Lower lobe of right lung (tissue), 2 donors: ENCODE results near the gene RNF135. TPM values are rescaled to one million over a fixed set of nuclear protein-coding genes. Genes with fewer than 3 reads are reported as not detected.

ENCODE experiments used
- ATAC-seq, 2 donors: fragments of 200-7000 bp; cut with Tn5 transposase; one replicate each; pipeline ENCODE4 v1.9.1; 2020 to 2022; ENCODE audit warnings: mild to moderate bottlenecking in 2 of 2, moderate library complexity in 2 of 2
- DNase-seq: peaks from one replicate; pipeline ENCODE4 v3.0.0-alpha.2; 2020
- H3K27ac ChIP-seq: fragments of 200-600 bp; one replicate; pipeline ENCODE4 v1.8.0; 2022
- H3K27me3 ChIP-seq: fragments of 200-600 bp; one replicate; pipeline ENCODE4 v1.8.0; 2022; ENCODE audit warnings: low read depth
- H3K36me3 ChIP-seq: fragments of 200-600 bp; one replicate; pipeline ENCODE4 v1.8.0; 2022; ENCODE audit warnings: mild to moderate bottlenecking
- H3K4me1 ChIP-seq: fragments of 200-600 bp; one replicate; pipeline ENCODE4 v1.8.0; 2022
- H3K4me3 ChIP-seq: fragments of 200-600 bp; one replicate; pipeline ENCODE4 v1.8.0; 2022; ENCODE audit warnings: mild to moderate bottlenecking
- H3K9me3 ChIP-seq: fragments of 200-600 bp; one replicate; pipeline ENCODE4 v1.8.0; 2022
- intact Hi-C: fragments of 100-400 bp; cut with DNase I; formaldehyde crosslinking; loops from one replicate; pipeline ENCODE4 v1.11.0; 2022
- total RNA-seq: library from RNA; stranded (reverse); fragmentation: NEBNext Ultra II Directional; extraction: Animal tissue kit (Norgen Biotek cat#: 25700); gene quantifications from one replicate; pipeline ENCODE4 v1.2.1, GENCODE V29; 2021
- TF ChIP-seq, protein P1 (sequence below): fragments of 200-600 bp; IDR thresholded peaks from one replicate; pipeline ENCODE4 v1.8.0; 2022; ENCODE audit warnings: antibody characterized with exemption, mild to moderate bottlenecking
- donor health status: DM: no; HTN: yes; CAD: no; lungs with severe emphysema.

The RNF135 gene
- total RNA-seq, 1 donor from 2014 or later = 29.2 TPM

DNA sequence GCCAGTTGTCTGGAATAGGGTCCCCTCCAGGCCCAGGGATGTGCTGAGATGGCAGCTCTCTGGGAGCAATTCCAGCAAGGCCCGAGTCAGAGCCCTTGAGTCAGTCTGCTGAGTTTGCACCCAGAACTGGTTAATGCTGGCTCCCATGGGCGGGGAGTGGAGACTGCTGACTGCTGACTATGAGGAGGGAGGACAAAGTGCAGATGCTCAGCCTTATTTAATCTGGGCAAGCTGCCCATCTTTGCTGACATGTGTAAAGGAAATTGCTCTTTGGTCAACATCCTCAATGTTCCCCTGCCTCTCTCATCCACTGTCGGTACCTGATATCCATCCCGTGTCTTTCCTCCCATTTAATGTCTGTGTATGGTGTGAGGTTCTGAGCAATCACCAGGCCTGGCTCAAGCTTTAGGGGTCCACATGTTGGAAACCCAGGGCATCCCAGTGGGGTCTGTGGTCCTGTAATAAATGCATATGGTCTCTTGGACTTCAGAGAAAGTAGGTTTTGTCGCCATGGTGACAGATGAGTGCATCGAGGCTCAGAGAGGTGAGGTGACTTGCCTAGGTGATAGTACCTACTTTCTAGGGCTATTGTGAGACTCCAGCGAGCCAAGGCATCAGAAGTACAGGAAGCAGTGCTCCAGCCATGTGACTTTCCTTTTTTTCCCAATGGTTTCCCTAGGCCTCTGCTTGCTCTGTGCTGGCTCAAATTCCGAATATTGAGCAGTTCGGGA lies 20.0 kb upstream of the RNF135 start:
- peak overlapping the region; percentile 56 for H3K27ac ChIP-seq
- no peaks in the 10 kb centered on the region for H3K9me3 ChIP-seq
- H3K27me3 ChIP-seq = no peaks in the 10 kb centered on the region
- DNase-seq = peak; percentile 77
- intact Hi-C loops = no loop called here
- peak; percentile 41 to 80 for ATAC-seq
- no peaks in the 10 kb centered on the region for H3K36me3 ChIP-seq
- TF ChIP-seq, protein P1, sequence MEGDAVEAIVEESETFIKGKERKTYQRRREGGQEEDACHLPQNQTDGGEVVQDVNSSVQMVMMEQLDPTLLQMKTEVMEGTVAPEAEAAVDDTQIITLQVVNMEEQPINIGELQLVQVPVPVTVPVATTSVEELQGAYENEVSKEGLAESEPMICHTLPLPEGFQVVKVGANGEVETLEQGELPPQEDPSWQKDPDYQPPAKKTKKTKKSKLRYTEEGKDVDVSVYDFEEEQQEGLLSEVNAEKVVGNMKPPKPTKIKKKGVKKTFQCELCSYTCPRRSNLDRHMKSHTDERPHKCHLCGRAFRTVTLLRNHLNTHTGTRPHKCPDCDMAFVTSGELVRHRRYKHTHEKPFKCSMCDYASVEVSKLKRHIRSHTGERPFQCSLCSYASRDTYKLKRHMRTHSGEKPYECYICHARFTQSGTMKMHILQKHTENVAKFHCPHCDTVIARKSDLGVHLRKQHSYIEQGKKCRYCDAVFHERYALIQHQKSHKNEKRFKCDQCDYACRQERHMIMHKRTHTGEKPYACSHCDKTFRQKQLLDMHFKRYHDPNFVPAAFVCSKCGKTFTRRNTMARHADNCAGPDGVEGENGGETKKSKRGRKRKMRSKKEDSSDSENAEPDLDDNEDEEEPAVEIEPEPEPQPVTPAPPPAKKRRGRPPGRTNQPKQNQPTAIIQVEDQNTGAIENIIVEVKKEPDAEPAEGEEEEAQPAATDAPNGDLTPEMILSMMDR = no peak
- H3K4me1 ChIP-seq = peaks cover 41% of the 10 kb centered on the region
- no peak overlapping the region for H3K4me3 ChIP-seq

DNA sequence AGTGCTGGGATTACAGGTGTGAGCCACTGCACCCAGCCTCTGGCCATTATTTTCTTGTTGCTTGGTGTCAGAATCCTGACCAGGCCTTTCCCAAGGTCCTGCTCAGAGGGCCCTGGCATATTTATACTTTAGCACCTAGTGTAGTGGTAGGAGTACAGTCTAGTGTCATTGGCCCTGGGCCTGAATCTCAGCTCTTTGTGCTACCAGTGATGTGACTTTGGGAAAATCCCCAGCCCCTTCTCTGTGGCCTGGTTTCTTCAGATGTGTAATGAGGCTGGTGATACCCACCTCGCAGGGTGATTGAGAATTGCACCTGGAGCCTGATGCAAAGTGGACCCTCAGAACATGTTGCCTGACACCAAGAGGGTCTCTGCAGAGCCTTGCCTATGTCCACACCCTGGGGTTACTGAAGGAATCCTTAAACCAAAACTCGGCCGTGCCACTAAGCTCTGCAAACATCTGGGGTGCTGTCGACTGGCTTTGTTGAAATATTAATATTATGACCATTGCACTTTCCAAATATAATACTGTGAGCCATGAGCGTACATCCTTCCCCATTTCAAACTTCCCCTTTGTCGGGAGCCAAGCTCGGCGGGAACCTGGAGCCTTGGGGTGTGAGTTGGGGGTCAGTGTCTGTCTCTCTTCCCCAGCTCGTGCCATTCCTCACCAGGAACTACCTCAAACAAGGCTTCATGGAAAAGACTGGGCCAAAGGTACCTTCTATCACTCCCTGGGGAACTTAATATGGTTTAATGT lies 18.0 kb upstream of the RNF135 start:
- Histone ChIP-seq H3K27me3 (no peaks in the 10 kb centered on the region), H3K4me3 (no peak overlapping the region), H3K4me1 (peaks cover 61% of the 10 kb centered on the region), H3K27ac (peak overlapping the region; percentile 76), H3K9me3 (no peaks in the 10 kb centered on the region), H3K36me3 (no peaks in the 10 kb centered on the region)
- TF ChIP-seq, protein P1 = no peak
- ATAC-seq (peak; percentile 55 to 60), DNase-seq (peak; percentile 62)
- intact Hi-C loops = no loop called here

DNA sequence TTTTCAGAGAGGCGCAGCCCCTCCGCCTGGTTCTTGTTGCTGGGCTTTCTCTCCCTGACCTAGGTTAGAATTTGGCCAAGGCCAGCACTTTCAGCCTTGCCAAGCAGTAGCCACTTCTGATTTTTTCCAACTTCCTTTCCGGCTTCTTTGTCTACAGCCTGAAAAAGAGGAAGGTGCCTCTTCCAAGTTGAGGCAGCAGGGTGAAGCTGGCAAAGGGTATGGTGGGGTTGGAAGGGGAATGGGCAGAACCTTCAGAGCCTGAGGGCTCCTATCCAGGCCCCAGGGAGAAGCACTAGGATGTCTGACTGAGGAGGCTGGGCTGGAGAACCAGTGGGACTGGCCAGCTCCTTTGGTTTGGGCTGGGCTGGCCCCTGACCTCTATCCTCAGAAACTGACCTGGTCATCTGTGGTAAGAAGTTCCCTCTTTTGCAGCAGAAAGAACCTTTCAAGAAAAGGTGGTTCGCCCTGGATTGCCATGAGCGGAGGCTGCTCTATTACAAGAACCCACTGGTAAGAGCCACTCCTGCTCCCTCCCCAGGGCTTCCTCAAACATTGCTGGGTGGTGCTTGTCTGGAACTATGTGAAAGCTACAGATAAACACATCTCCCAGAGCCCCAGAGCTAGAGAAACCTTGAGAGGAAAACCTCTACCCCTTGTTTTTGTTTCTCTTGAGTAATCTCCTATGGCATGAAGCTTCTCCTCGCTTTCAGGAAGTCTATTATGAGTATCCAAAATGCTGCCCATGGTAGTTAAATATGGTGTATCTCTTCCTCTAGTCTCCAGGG lies 16.6 kb upstream of the RNF135 start:
- Histone ChIP-seq H3K9me3 (no peaks in the 10 kb centered on the region), H3K4me1 (peaks cover 64% of the 10 kb centered on the region)
- ATAC-seq = peak; percentile 64 to 65

DNA sequence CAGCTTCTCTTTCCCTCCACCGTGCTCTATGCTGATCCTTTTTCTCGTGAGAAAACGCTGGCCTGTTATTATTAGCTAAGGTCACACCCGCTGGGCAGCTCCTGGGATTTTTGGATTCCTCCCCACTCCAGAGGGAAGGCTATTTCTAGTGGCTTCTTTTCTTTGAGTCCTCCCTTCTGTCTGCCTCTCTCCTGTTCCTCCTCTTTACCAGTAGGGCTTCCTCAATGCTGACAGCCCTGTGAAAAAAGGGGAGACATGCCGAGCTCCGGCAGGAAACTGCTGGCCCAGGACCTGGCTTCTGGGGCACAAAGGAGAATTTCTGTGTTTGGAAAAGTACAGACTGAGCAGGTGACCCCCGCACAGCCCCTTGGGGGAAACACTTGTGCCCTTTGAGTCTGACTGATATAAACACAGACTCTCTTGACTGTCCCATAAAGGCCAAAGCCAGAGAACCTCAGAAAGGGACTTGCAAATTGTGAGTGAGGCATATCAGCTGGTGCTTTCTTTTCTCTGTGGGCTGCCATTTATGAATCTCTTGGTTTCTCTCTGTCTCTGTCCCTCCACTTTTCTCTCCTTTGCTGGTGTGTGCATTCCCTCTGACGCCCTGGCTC lies 14.0 kb upstream of the RNF135 start:
- Histone ChIP-seq H3K27ac (peak overlapping the region; percentile 76), H3K9me3 (no peaks in the 10 kb centered on the region), H3K36me3 (no peaks in the 10 kb centered on the region), H3K4me1 (peaks cover 54% of the 10 kb centered on the region), H3K27me3 (no peaks in the 10 kb centered on the region), H3K4me3 (peak overlapping the region; percentile 8)
- TF ChIP-seq, protein P1 = no peak
- no peak for DNase-seq
- ATAC-seq = no peak
- intact Hi-C loops = no loop called here

More for the DNA sequence above, 16.6 kb upstream of the RNF135 start:
- intact Hi-C loops = no loop called here
- Histone ChIP-seq H3K27me3 (no peaks in the 10 kb centered on the region), H3K4me3 (no peak overlapping the region), H3K36me3 (no peaks in the 10 kb centered on the region), H3K27ac (peak overlapping the region; percentile 76)
- DNase-seq = peak; percentile 67
- TF ChIP-seq, protein P1 = no peak

DNA sequence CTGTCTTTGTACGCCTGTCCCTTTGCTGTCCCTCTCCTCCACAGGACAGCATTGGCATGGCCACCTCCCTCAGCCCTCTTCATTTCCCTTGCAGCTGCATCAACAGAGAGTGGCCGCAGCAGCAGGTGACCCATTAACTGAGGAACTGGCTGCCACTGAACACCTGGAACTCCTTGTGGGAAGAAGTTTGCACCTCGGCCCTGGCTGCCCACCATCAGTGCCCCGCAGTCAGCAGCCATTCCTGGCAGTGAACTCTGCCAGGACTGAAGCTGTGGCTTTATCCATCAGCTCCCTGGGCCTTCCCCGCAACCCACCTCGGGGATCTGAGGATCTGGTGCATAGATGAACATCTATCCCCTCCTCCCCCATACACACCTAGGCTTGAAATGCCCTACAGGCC lies 13.1 kb upstream of the RNF135 start:
- Histone ChIP-seq H3K4me3 (no peak overlapping the region), H3K27ac (peak overlapping the region; percentile 76), H3K27me3 (no peaks in the 10 kb centered on the region), H3K36me3 (no peaks in the 10 kb centered on the region), H3K9me3 (no peaks in the 10 kb centered on the region), H3K4me1 (peaks cover 50% of the 10 kb centered on the region)
- intact Hi-C loops = no loop called here
- ATAC-seq (no peak), DNase-seq (no peak)
- TF ChIP-seq, protein P1 = no peak
